ENCODE measurements around the gene EEF1G. TPM values are rescaled to one million over a fixed set of nuclear protein-coding genes. Genes with fewer than 3 reads are reported as not detected.
A peak's percentile ranks its signal among the peaks of the same experiment; 100 is the strongest.

EEF1G gene
- total and polyA plus RNA-seq, 9 of the 15 experiments (the other 6 are each of a cell fraction or from before 2014, with no cell fraction given), result 985 to 2,349 (median 2,035) TPM

DNA sequence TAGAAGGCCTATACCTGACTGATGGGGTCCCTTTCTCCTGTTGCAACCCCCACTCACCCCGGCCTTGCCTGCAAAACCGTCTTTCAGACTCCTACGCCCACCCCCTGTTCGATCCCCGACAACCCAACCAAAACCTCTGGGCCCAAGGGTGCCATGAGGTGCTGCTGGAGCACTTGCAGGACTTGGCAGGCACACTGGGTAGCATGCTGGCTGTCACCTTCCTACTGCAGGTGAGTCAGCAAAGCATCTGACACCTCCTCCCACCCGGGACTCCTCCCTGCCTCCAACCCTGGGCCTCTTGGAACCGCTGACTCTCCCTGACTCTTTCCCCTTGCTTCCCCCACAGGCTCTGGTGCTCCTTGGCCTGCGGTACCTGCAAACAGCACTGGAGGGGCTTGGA, 40.6 kb upstream of the EEF1G start (continued):
- TF ChIP-seq, protein P1, sequence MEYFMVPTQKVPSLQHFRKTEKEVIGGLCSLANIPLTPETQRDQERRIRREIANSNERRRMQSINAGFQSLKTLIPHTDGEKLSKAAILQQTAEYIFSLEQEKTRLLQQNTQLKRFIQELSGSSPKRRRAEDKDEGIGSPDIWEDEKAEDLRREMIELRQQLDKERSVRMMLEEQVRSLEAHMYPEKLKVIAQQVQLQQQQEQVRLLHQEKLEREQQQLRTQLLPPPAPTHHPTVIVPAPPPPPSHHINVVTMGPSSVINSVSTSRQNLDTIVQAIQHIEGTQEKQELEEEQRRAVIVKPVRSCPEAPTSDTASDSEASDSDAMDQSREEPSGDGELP (CRISPR knock-in tag; IDR thresholded peaks at IDR 0.05; ENCODE audit: borderline replicate concordance), result 0 out of 2 replicates have a peak, but pooled peaks have one; percentile 31
- TF ChIP-seq TBP (optimal IDR thresholded peaks at IDR 0.05; ENCODE audit: low read depth, low read length) (peak; percentile 54), NRF1 (conservative IDR thresholded peaks at IDR 0.05 in 1 of 2, IDR thresholded peaks at IDR 0.05 in 1 of 2) (0 out of 4 replicates have a peak, but pooled peaks of 1 of the 2 experiments have one; percentile 14), MAFK (IDR thresholded peaks at IDR 0.05; ENCODE audit: low read length) (peak; percentile 61), SMARCE1 (IDR thresholded peaks at IDR 0.05) (peak; percentile 25; the same call in 1 of the 2 replicates), SREBF2 (CRISPR knock-in tag; IDR thresholded peaks at IDR 0.05) (no peak), SIN3A (IDR thresholded peaks at IDR 0.05; ENCODE audit: borderline replicate concordance in 2 of 2, control insufficient read depth in 1 of 2, low read depth in 2 of 2, low read length in 2 of 2) (peak in 1 of 2 experiments; percentile 44; a peak in 1 of 4 replicates), FIP1L1 (IDR thresholded peaks at IDR 0.05; ENCODE audit: low read depth, low read length, poor library complexity, severe bottlenecking) (no peak), FOSL1 (tag; conservative IDR thresholded peaks at IDR 0.05) (peak; percentile 36), SIN3B (IDR thresholded peaks at IDR 0.05; ENCODE audit: low read depth) (no peak), NFE2 (IDR thresholded peaks at IDR 0.05; ENCODE audit: low read depth) (peak; percentile 89), ZBTB7A (IDR thresholded peaks at IDR 0.05; ENCODE audit: borderline replicate concordance, control insufficient read depth, low read depth, low read length) (0 out of 2 replicates have a peak, but pooled peaks have one; percentile 15), ZNF263 (CRISPR knock-in tag; IDR thresholded peaks at IDR 0.05; ENCODE audit: borderline replicate concordance) (peak; percentile 89), ATF1 (CRISPR knock-in tag; IDR thresholded peaks at IDR 0.05) (no peak), ATF1 (tag; IDR thresholded peaks at IDR 0.05) (no peak), FOXK2 (conservative IDR thresholded peaks at IDR 0.05 in 1 of 2, IDR thresholded peaks at IDR 0.05 in 1 of 2; ENCODE audit: low read depth in 2 of 2) (0 out of 4 replicates have a peak, but pooled peaks of 1 of the 2 experiments have one; percentile 21), NFIC (IDR thresholded peaks at IDR 0.05) (0 out of 2 replicates have a peak, but pooled peaks have one; percentile 16), MAFF (IDR thresholded peaks at IDR 0.05; ENCODE audit: low read length) (0 out of 2 replicates have a peak, but pooled peaks have one; percentile 21), ZNF124 (CRISPR knock-in tag; IDR thresholded peaks at IDR 0.05) (no peak), POLR2A (conservative IDR thresholded peaks at IDR 0.05) (0 out of 2 replicates have a peak, but pooled peaks have one; percentile 28), FOXA1 (IDR thresholded peaks at IDR 0.05; ENCODE audit: borderline replicate concordance) (no peak)
- TF ChIP-seq, protein P2, sequence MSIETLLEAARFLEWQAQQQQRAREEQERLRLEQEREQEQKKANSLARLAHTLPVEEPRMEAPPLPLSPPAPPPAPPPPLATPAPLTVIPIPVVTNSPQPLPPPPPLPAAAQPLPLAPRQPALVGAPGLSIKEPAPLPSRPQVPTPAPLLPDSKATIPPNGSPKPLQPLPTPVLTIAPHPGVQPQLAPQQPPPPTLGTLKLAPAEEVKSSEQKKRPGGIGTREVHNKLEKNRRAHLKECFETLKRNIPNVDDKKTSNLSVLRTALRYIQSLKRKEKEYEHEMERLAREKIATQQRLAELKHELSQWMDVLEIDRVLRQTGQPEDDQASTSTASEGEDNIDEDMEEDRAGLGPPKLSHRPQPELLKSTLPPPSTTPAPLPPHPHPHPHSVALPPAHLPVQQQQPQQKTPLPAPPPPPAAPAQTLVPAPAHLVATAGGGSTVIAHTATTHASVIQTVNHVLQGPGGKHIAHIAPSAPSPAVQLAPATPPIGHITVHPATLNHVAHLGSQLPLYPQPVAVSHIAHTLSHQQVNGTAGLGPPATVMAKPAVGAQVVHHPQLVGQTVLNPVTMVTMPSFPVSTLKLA (conservative IDR thresholded peaks at IDR 0.05), result 0 out of 4 replicates have a peak, but pooled peaks of 1 of the 2 experiments have one; percentile 43
- TF ChIP-seq, protein P3, sequence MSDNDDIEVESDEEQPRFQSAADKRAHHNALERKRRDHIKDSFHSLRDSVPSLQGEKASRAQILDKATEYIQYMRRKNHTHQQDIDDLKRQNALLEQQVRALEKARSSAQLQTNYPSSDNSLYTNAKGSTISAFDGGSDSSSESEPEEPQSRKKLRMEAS (CRISPR knock-in tag; IDR thresholded peaks at IDR 0.05), result peak; percentile 52
- TF ChIP-seq, protein P4, sequence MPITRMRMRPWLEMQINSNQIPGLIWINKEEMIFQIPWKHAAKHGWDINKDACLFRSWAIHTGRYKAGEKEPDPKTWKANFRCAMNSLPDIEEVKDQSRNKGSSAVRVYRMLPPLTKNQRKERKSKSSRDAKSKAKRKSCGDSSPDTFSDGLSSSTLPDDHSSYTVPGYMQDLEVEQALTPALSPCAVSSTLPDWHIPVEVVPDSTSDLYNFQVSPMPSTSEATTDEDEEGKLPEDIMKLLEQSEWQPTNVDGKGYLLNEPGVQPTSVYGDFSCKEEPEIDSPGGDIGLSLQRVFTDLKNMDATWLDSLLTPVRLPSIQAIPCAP (CRISPR knock-in tag; IDR thresholded peaks at IDR 0.05; ENCODE audit: borderline replicate concordance), result no peak
- TF ChIP-seq, protein P5, sequence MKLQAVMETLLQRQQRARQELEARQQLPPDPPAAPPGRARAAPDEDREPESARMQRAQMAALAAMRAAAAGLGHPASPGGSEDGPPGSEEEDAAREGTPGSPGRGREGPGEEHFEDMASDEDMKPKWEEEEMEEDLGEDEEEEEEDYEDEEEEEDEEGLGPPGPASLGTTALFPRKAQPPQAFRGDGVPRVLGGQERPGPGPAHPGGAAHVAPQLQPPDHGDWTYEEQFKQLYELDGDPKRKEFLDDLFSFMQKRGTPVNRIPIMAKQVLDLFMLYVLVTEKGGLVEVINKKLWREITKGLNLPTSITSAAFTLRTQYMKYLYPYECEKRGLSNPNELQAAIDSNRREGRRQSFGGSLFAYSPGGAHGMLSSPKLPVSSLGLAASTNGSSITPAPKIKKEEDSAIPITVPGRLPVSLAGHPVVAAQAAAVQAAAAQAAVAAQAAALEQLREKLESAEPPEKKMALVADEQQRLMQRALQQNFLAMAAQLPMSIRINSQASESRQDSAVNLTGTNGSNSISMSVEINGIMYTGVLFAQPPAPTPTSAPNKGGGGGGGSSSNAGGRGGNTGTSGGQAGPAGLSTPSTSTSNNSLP (IDR thresholded peaks at IDR 0.05; ENCODE audit: borderline replicate concordance, low read depth, low read length), result no peak

Data from K562 (cell line).